Fibroblast of the aortic adventitia (primary cell): ENCODE data around the gene IZUMO1. TPM values are rescaled to one million over a fixed set of nuclear protein-coding genes. Genes with fewer than 3 reads are reported as not detected.

Experiments used
- DNase-seq: peaks from one replicate; pipeline ENCODE4 v3.0.0-alpha.2; 2010; ENCODE audit warnings: low read depth
- H3K4me3 ChIP-seq: 2 replicates; pipeline ENCODE4 v1.5.1; 2011; ENCODE audit warnings: low read depth, mild to moderate bottlenecking, control low read depth, low read length, moderate library complexity
- CTCF ChIP-seq: IDR thresholded peaks from 2 replicates; pipeline ENCODE4 v1.5.1; 2011; ENCODE audit warnings: mild to moderate bottlenecking, low read length, control low read depth, inconsistent platforms; ENCODE audit not compliant: insufficient read depth
- total RNA-seq: library from RNA; depleted of rRNA; stranded (reverse); fragments of >200 nt; gene quantifications from 2 replicates; pipeline ENCODE4 v1.2.3, GENCODE V29; 2012; ENCODE audit warnings: low replicate concordance

Gene IZUMO1
- total RNA-seq, 1 donor, result not detected

GRCh38 chr19:48742096-48742495 is 4.6 kb downstream of the IZUMO1 start:
- no peak for DNase-seq
- H3K4me3 ChIP-seq, result no peak overlapping the region
- TF ChIP-seq CTCF, result no peak

GRCh38 chr19:48741129-48741999 is 5.3 kb downstream of the IZUMO1 start:
- no peak for TF ChIP-seq CTCF
- H3K4me3 ChIP-seq, result no peak overlapping the region
- no peak for DNase-seq

DNA sequence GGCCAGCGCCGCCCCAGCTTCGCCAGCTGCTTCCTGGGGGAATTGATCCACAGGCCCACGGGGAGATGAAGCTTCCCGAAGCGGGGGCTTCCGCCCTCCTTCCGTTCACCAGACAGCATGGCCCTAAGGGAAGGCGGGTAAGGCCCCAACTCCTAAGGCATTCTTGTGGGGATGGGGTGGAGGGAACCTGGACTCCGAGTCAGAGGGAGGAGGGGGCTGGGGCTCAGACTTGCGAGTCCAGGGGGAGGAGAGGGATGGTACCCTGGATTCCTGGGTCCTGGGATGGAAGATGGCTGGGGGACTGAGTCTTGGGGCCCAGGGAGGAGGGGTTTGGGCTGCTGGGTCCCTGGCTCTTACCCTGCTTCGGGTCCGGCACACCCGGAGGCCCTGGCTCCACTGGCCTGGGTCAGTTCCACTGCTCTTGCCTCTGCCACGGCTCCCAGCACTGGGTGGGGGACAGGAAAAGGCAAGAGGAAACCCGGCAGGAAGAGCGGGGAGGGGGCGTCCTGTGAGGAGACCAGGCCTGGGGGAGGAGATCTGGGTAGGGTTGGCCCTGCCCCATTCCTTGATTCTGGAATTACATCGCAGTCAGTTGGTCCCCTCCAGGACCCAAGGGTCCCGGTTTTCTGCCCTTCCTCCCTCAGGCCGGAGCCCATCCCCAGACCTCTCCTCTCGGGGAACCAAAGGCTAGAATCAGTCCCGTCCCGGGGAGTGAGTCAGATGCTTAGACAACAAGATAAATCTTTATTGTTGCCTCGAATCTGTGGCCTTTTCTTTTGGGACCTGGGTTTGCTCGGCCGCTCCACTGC is 6.3 kb downstream of the IZUMO1 start, which contains the start of gene RASIP1:
RASIP1 (minus strand) TSS at position 447 of the 809 bp plus-strand sequence; CDS start at position 119, 328 bp downstream.
- H3K4me3 ChIP-seq, result no peak within 1 kb of the TSS
- no peak for DNase-seq

GRCh38 chr19:48739404-48740163 is 7.1 kb downstream of the IZUMO1 start:
- no peak for DNase-seq
- peak overlapping the region; percentile 44 for H3K4me3 ChIP-seq

More for the DNA sequence above, 6.3 kb downstream of the IZUMO1 start, which contains the start of gene RASIP1:
- no peak for TF ChIP-seq CTCF

DNA sequence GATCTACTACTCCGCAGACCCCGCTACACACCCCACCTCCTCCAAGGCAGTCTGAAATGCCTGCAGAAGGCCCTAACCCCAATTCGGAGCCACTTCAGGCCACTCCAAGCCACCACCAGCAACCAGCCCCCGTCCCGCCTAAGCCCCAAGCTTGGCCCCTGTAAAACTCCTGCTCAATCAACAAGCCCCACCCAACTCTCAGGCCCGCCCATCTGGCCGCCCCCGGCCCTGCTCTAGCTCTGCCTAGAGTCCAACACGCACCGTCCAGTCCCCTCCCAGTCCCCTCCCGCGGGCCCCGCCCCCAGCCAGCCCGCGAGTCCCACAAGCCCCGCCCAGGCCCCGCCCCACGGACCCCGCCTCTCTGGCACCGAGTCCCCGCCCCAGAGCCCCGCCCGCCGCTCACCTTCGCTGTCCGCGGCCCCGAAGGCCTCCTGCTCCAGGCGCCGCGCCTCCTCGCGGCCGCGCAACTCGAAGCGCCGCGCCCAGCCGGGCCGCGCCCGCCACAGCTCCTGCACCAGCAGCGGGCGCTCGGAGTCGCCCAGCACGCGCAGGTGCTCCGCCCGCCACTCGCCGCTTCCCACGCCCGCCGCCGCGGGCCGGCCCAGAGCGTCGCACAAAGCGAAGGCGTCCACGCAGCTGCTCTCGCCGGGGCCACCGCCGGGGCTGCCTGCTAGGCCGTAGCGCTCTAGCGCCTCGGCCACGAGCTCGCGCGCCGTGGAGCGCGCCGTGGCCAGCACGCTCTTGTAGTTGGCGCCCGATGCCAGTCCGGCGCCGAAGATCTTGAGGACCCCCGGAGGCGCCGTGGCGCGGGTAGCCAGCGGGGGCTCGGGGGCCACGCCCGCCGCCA is 7.9 kb downstream of the IZUMO1 start:
- H3K4me3 ChIP-seq, result peak overlapping the region; percentile 44
- TF ChIP-seq CTCF, result no peak
- DNase-seq, result peak; percentile 51

More at GRCh38 chr19:48739404-48740163, 7.1 kb downstream of the IZUMO1 start:
- no peak for TF ChIP-seq CTCF
